SK-N-SH (cell line): Measurements from ENCODE around the gene ABHD2. TPM values are rescaled to one million over a fixed set of nuclear protein-coding genes. Genes with fewer than 3 reads are reported as not detected.

Experiments used
- CTCF ChIA-PET: fragments of 300-600, 350-600 bp; formaldehyde crosslinking; extraction: SDS; loops from one replicate; lab custom pipeline; 2021; lab: Yijun Ruan, JAX
- POLR2A ChIA-PET: fragments of 350-600 bp; sonication (Branson Sonifier 250); formaldehyde crosslinking; extraction: SDS; loops from one replicate; lab custom pipeline; 2020; ENCODE audit warnings: antibody characterized with exemption, inconsistent platforms; lab: Yijun Ruan, JAX
- DNase-seq: peaks from one replicate; pipeline ENCODE4 v3.0.0; 2012
- H2AFZ ChIP-seq: fragments of 200-600 bp; sonication (generic); 2 replicates; pipeline ENCODE4 v1.8.1; 2016; ENCODE audit warnings: antibody characterized with exemption, mild to moderate bottlenecking, low read depth
- H3F3A ChIP-seq: fragments of 200-600 bp; sonication (generic); replicated peaks from 2 replicates; pipeline ENCODE3; 2016; ENCODE audit warnings: antibody characterized with exemption, mild to moderate bottlenecking; ENCODE audit not compliant: insufficient read depth
- H3K27ac ChIP-seq, 2 experiments: fragments of 200-500 bp in 1 of 2; fragments of 200-600 bp in 1 of 2; sonication (Bioruptor generic) in 1 of 2; sonication (generic), shearing (Covaris generic) in 1 of 2; 2 replicates each; pipeline versions ENCODE4 v1.5.1 to v1.6.1; 2014 to 2016; ENCODE audit warnings: low read depth in 2 of 2, inconsistent platforms in 1 of 2, low read length in 1 of 2, mild to moderate bottlenecking in 1 of 2, mixed read lengths in 1 of 2
- H3K27me3 ChIP-seq: fragments of 200-600 bp; sonication (generic), shearing (Covaris generic); 2 replicates; pipeline ENCODE4 v1.6.1; 2016; ENCODE audit warnings: mixed run types; ENCODE audit not compliant: insufficient read depth
- H3K36me3 ChIP-seq, 2 experiments: fragments of 200-500 bp in 1 of 2; fragments of 200-600 bp in 1 of 2; sonication (Bioruptor generic) in 1 of 2; sonication (generic) in 1 of 2; replicated peaks in 1 of 2; 2 replicates each; pipeline versions ENCODE3 to v1.5.1; 2014 to 2016; ENCODE audit warnings: low read length in 1 of 2, mild to moderate bottlenecking in 1 of 2; ENCODE audit not compliant: insufficient read depth in 2 of 2, control insufficient read depth in 1 of 2
- H3K4me1 ChIP-seq, 2 experiments: fragments of 200-500 bp in 1 of 2; fragments of 200-600 bp in 1 of 2; sonication (Bioruptor generic) in 1 of 2; sonication (generic), shearing (Covaris generic) in 1 of 2; 2 replicates each; pipeline versions ENCODE4 v1.5.1 to v1.6.1; 2014 to 2016; ENCODE audit warnings: low read depth in 1 of 2, low read length in 1 of 2, mixed run types in 1 of 2; ENCODE audit not compliant: insufficient read depth in 2 of 2, control insufficient read depth in 1 of 2
- H3K4me2 ChIP-seq: fragments of 200-600 bp; sonication (generic), shearing (Covaris generic); 2 replicates; pipeline ENCODE4 v1.6.1; 2017; ENCODE audit warnings: mixed run types
- H3K4me3 ChIP-seq, 2 experiments: fragments of 200-500 bp in 1 of 2; fragments of 200-600 bp in 1 of 2; sonication (Bioruptor generic) in 1 of 2; sonication (generic), shearing (Covaris generic) in 1 of 2; 2 replicates each; pipeline versions ENCODE4 v1.5.1 to v1.8.1; 2014 to 2016; ENCODE audit warnings: low read depth in 2 of 2, inconsistent platforms in 1 of 2, low read length in 1 of 2, mild to moderate bottlenecking in 1 of 2, mixed read lengths in 1 of 2, moderate library complexity in 1 of 2
- H3K79me2 ChIP-seq: fragments of 200-600 bp; sonication (generic); 2 replicates; pipeline ENCODE4 v1.8.1; 2017; ENCODE audit warnings: mild to moderate bottlenecking; ENCODE audit not compliant: insufficient read depth
- H3K9ac ChIP-seq: fragments of 200-600 bp; sonication (generic); 2 replicates; pipeline ENCODE4 v1.6.1; 2017; ENCODE audit warnings: mixed run types
- H3K9me2 ChIP-seq: fragments of 200-600 bp; sonication (generic); 2 replicates; pipeline ENCODE4 v1.6.1; 2017; ENCODE audit warnings: mixed run types
- H3K9me3 ChIP-seq: fragments of 200-600 bp; sonication (generic); 2 replicates; pipeline ENCODE4 v1.6.1; 2017; ENCODE audit warnings: mixed run types, mild to moderate bottlenecking, moderate library complexity
- H4K20me1 ChIP-seq: fragments of 200-600 bp; sonication (generic); 2 replicates; pipeline ENCODE4 v1.6.1; 2017; ENCODE audit warnings: mild to moderate bottlenecking, mixed run types; ENCODE audit not compliant: insufficient read depth
- CHD2 ChIP-seq: fragments of 150-350 bp; IDR thresholded peaks from 2 replicates; pipeline ENCODE4 v1.6.1; 2018; ENCODE audit warnings: low read length; ENCODE audit not compliant: partially characterized antibody
- ELF1 ChIP-seq: IDR thresholded peaks from 2 replicates; pipeline ENCODE4 v1.4.0; 2012
- EZH2phosphoT487 ChIP-seq: fragments of 200-600 bp; sonication (generic); IDR thresholded peaks from 2 replicates; pipeline ENCODE4 v1.6.1; 2017; ENCODE audit warnings: low read depth, mixed run types, mild to moderate bottlenecking, antibody characterized with exemption, moderate library complexity, borderline replicate concordance
- FOSL2 ChIP-seq: IDR thresholded peaks from 2 replicates; pipeline ENCODE4 v1.4.0; 2012; ENCODE audit warnings: low read depth, mild to moderate bottlenecking, moderate library complexity, borderline replicate concordance
- GABPA ChIP-seq: IDR thresholded peaks from 2 replicates; pipeline ENCODE4 v1.4.0; 2012; ENCODE audit warnings: low read depth, mild to moderate bottlenecking
- GATA2 ChIP-seq: sonication (generic); formaldehyde crosslinking; IDR thresholded peaks from 2 replicates; pipeline ENCODE4 v1.5.0; 2020; ENCODE audit warnings: mild to moderate bottlenecking, missing genetic modification reagents
- JUND ChIP-seq: IDR thresholded peaks from 2 replicates; pipeline ENCODE4 v1.4.0; 2012
- NRF1 ChIP-seq: IDR thresholded peaks from 2 replicates; pipeline ENCODE4 v1.6.1; 2012; ENCODE audit warnings: low read depth, mild to moderate bottlenecking, low read length
- PBX3 ChIP-seq: IDR thresholded peaks from 2 replicates; pipeline ENCODE4; 2012
- POLR2AphosphoS5 ChIP-seq: IDR thresholded peaks from 2 replicates; pipeline ENCODE4 v1.6.1; 2012; ENCODE audit warnings: low read depth, low read length
- RAD21 ChIP-seq: IDR thresholded peaks from 2 replicates; pipeline ENCODE4 v1.6.1; 2012; ENCODE audit warnings: mild to moderate bottlenecking, low read length
- RCOR1 ChIP-seq: fragments of 150-350 bp; IDR thresholded peaks from 2 replicates; pipeline ENCODE4 v1.6.1; 2017; ENCODE audit warnings: antibody characterized with exemption, low read length
- SIN3A ChIP-seq: IDR thresholded peaks from 2 replicates; pipeline ENCODE4 v1.6.1; 2012; ENCODE audit warnings: low read depth, mild to moderate bottlenecking, low read length, moderate library complexity, borderline replicate concordance
- TEAD4 ChIP-seq: IDR thresholded peaks from 2 replicates; pipeline ENCODE4 v1.4.0; 2012; ENCODE audit warnings: mild to moderate bottlenecking, borderline replicate concordance; ENCODE audit not compliant: insufficient read depth
- YY1 ChIP-seq: IDR thresholded peaks from 2 replicates; pipeline ENCODE4 v1.4.0; 2012; ENCODE audit warnings: low read depth, mild to moderate bottlenecking
- WGBS: methylation state at CpG from one replicate; pipeline ENCODE4 v1.1.6; 2017; ENCODE audit warnings: low lambda C conversion rate; 5-methylcytosine and 5-hydroxymethylcytosine counted together
- polyA plus RNA-seq, 3 experiments: library from polyadenylated mRNA; depleted of rRNA; stranded (reverse); fragments of >200 nt; gene quantifications; 2 replicates each; pipeline ENCODE4 v1.2.3, GENCODE V29; 2012
- TF ChIP-seq, protein P1 (sequence below): IDR thresholded peaks from 2 replicates; pipeline ENCODE4 v1.6.1; 2012; ENCODE audit warnings: mild to moderate bottlenecking, low read depth, low read length, moderate library complexity
- TF ChIP-seq, protein P2 (sequence below): IDR thresholded peaks from 2 replicates; pipeline ENCODE4 v1.4.0; 2012; ENCODE audit warnings: low read depth
- TF ChIP-seq, protein P3 (sequence below): fragments of 150-350 bp; IDR thresholded peaks from 2 replicates; pipeline ENCODE4 v1.6.1; 2016; ENCODE audit warnings: mild to moderate bottlenecking, low read depth, low read length
- TF ChIP-seq, protein P4 (sequence below): fragments of 200-600 bp; sonication (generic); IDR thresholded peaks from 2 replicates; pipeline ENCODE4 v1.6.1; 2017; ENCODE audit warnings: antibody characterized with exemption, mild to moderate bottlenecking, moderate library complexity

Gene ABHD2
- polyA plus RNA-seq, 1 of the 3 experiments (the other 2 are of a cell fraction) = 19.2 TPM

DNA sequence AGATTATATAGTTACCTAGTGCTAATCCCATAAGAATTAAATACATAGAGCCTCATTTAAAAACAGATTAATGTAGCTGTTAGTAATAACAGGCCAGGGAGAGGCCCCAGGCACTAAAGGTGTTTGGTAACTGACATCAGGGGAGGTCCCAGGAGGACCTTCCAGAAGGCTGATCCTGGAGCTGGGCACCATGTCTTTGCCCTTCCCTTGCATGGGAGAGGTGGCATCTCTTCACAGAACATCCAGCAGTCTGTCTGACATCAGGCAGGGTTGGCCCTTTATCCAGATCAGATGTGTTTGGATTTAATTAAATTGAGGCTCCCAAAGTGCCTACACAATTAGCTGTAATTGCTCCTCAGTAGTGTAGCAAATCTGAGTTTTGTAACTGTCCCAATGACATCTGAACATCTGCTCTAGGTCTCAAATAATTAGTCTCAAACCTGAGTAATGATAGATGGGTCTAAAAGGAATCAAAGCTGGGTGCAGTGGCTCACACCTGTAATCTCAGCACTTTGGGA is 80.1 kb downstream of the ABHD2 start:
- ChIA-PET CTCF (interaction anchor here (0.7 to 3.9 kb wide), 10 partner anchors 8 to 511 kb away, joined by 3 to 30 read pairs (median 4); no protein-coding TSS in a partner anchor), POLR2A (no interaction called here)
- H3K27me3 ChIP-seq = no peaks in the 10 kb centered on the region
- DNase-seq = no peak
- peaks cover 18 to 28% of the 10 kb centered on the region in 2 experiments for H3K4me1 ChIP-seq
- H4K20me1 ChIP-seq = no peaks in the 10 kb centered on the region
- H3K27ac ChIP-seq = peak overlapping the region; percentile 53 to 68
- H3K9ac ChIP-seq = no peak overlapping the region
- H3K4me2 ChIP-seq = 0 out of 2 replicates have a peak overlapping the region, but pooled peaks have one; percentile 32
- H3K9me3 ChIP-seq = no peaks in the 10 kb centered on the region
- no peaks in the 10 kb centered on the region; the same call in 1 of the 2 replicates for H3K79me2 ChIP-seq
- H3K9me2 ChIP-seq = no peaks in the 10 kb centered on the region
- peak; percentile 57; the same call in 1 of the 2 replicates for TF ChIP-seq RCOR1
- no peak for TF ChIP-seq ELF1
- TF ChIP-seq PBX3 = no peak
- peaks cover 29% of the 10 kb centered on the region for H3F3A ChIP-seq
- no peak overlapping the region for H3K4me3 ChIP-seq
- H2AFZ ChIP-seq = no peak overlapping the region
- H3K36me3 ChIP-seq = peaks cover 4 to 5% of the 10 kb centered on the region in 2 experiments

DNA sequence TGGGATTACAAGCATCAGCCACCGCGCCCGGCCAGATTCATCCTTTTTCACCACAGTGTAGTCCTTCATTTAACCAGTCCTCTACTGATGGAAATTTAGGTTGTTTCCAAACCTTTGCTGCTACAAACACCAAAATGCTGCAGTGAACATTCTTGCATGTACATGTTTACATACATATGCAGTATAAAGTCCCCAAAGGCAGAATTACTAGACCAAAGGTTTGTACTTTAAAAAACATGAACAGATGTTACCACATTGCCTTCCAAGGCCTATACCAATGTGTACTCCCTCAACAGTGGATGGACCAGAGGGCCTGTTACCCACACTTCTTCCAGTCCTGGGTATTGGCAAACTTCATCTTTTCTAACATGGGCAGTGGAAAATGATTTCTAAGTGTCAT is 82.1 kb downstream of the ABHD2 start:
- peaks cover 29% of the 10 kb centered on the region for H3F3A ChIP-seq
- H2AFZ ChIP-seq = no peak overlapping the region
- no peak overlapping the region for H3K4me3 ChIP-seq
- ChIA-PET CTCF (interaction anchor here (0.9 to 13.4 kb wide), 21 partner anchors 8 to 514 kb away, joined by 3 to 363 read pairs (median 10); no protein-coding TSS in a partner anchor), POLR2A (no interaction called here)
- 97% methylated on average over 3 of the region's 3 CpGs for WGBS
- H3K36me3 ChIP-seq = peaks cover 0 to 7% of the 10 kb centered on the region in 2 experiments
- H3K4me2 ChIP-seq = no peak overlapping the region
- peaks cover 13 to 28% of the 10 kb centered on the region in 2 experiments for H3K4me1 ChIP-seq
- H3K9me2 ChIP-seq = no peaks in the 10 kb centered on the region
- H3K27me3 ChIP-seq = no peaks in the 10 kb centered on the region
- H3K9ac ChIP-seq = no peak overlapping the region
- no peak for DNase-seq
- no peaks in the 10 kb centered on the region; the same call in 1 of the 2 replicates for H3K79me2 ChIP-seq
- H4K20me1 ChIP-seq = no peaks in the 10 kb centered on the region
- no peak overlapping the region for H3K27ac ChIP-seq
- H3K9me3 ChIP-seq = no peaks in the 10 kb centered on the region
- TF ChIP-seq TEAD4 (no peak), POLR2AphosphoS5 (no peak), GATA2 (CRISPR knock-in tag) (no peak), SIN3A (no peak), CHD2 (no peak), GABPA (no peak), RAD21 (no peak), YY1 (no peak), NRF1 (no peak), JUND (no peak), FOSL2 (no peak), EZH2phosphoT487 (no peak), PBX3 (no peak)
- TF ChIP-seq, protein P1, sequence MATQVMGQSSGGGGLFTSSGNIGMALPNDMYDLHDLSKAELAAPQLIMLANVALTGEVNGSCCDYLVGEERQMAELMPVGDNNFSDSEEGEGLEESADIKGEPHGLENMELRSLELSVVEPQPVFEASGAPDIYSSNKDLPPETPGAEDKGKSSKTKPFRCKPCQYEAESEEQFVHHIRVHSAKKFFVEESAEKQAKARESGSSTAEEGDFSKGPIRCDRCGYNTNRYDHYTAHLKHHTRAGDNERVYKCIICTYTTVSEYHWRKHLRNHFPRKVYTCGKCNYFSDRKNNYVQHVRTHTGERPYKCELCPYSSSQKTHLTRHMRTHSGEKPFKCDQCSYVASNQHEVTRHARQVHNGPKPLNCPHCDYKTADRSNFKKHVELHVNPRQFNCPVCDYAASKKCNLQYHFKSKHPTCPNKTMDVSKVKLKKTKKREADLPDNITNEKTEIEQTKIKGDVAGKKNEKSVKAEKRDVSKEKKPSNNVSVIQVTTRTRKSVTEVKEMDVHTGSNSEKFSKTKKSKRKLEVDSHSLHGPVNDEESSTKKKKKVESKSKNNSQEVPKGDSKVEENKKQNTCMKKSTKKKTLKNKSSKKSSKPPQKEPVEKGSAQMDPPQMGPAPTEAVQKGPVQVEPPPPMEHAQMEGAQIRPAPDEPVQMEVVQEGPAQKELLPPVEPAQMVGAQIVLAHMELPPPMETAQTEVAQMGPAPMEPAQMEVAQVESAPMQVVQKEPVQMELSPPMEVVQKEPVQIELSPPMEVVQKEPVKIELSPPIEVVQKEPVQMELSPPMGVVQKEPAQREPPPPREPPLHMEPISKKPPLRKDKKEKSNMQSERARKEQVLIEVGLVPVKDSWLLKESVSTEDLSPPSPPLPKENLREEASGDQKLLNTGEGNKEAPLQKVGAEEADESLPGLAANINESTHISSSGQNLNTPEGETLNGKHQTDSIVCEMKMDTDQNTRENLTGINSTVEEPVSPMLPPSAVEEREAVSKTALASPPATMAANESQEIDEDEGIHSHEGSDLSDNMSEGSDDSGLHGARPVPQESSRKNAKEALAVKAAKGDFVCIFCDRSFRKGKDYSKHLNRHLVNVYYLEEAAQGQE = no peak
- TF ChIP-seq, protein P2, sequence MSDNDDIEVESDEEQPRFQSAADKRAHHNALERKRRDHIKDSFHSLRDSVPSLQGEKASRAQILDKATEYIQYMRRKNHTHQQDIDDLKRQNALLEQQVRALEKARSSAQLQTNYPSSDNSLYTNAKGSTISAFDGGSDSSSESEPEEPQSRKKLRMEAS = no peak
- TF ChIP-seq, protein P3, sequence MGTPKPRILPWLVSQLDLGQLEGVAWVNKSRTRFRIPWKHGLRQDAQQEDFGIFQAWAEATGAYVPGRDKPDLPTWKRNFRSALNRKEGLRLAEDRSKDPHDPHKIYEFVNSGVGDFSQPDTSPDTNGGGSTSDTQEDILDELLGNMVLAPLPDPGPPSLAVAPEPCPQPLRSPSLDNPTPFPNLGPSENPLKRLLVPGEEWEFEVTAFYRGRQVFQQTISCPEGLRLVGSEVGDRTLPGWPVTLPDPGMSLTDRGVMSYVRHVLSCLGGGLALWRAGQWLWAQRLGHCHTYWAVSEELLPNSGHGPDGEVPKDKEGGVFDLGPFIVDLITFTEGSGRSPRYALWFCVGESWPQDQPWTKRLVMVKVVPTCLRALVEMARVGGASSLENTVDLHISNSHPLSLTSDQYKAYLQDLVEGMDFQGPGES = no peak
- TF ChIP-seq, protein P4, sequence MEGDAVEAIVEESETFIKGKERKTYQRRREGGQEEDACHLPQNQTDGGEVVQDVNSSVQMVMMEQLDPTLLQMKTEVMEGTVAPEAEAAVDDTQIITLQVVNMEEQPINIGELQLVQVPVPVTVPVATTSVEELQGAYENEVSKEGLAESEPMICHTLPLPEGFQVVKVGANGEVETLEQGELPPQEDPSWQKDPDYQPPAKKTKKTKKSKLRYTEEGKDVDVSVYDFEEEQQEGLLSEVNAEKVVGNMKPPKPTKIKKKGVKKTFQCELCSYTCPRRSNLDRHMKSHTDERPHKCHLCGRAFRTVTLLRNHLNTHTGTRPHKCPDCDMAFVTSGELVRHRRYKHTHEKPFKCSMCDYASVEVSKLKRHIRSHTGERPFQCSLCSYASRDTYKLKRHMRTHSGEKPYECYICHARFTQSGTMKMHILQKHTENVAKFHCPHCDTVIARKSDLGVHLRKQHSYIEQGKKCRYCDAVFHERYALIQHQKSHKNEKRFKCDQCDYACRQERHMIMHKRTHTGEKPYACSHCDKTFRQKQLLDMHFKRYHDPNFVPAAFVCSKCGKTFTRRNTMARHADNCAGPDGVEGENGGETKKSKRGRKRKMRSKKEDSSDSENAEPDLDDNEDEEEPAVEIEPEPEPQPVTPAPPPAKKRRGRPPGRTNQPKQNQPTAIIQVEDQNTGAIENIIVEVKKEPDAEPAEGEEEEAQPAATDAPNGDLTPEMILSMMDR = no peak
